HG03108 (cell line): ENCODE measurements around the gene GGA1.
"Not testable (repeated sequence)": the region's sequence is repeated elsewhere in the genome, so short reads cannot be mapped to it uniquely, and the experiment has no call there.

Experiments
- ATAC-seq: cut with Tn5 transposase; IDR thresholded peaks from one replicate; pipeline ENCODE4 v1.9.1; 2021; ENCODE audit warnings: moderate library complexity; ENCODE audit not compliant: unreplicated experiment

GGA1 gene

GRCh38 chr22:37569921-37570660 is 38.5 kb upstream of the GGA1 start:
- no peak for ATAC-seq

GRCh38 chr22:37570661-37570976 is 38.0 kb upstream of the GGA1 start:
- no peak for ATAC-seq

- ATAC-seq, result no peak
These were observed 37.2 kb upstream of the GGA1 start for GRCh38 chr22:37571258-37571991.

GRCh38 chr22:37571992-37572373 is 36.7 kb upstream of the GGA1 start:
- no peak for ATAC-seq

- no peak for ATAC-seq
These were observed 33.1 kb upstream of the GGA1 start for GRCh38 chr22:37575490-37576003.

- ATAC-seq, result no peak
These were observed 30.6 kb upstream of the GGA1 start for GRCh38 chr22:37578002-37578401.

GRCh38 chr22:37581504-37581903 is 27.1 kb upstream of the GGA1 start:
- ATAC-seq, result no peak

- no peak for ATAC-seq
These were observed 26.1 kb upstream of the GGA1 start for GRCh38 chr22:37582526-37582925.

- ATAC-seq, result no peak
These were observed 20.0 kb upstream of the GGA1 start for GRCh38 chr22:37588546-37589215.

- ATAC-seq, result no peak
These were observed 19.0 kb upstream of the GGA1 start for GRCh38 chr22:37589636-37590035.

GRCh38 chr22:37591081-37591480 is 17.6 kb upstream of the GGA1 start:
- ATAC-seq, result not testable (repeated sequence)

- ATAC-seq, result no peak
These were observed 16.7 kb upstream of the GGA1 start for GRCh38 chr22:37591823-37592404.

- no peak for ATAC-seq
These were observed 14.4 kb upstream of the GGA1 start for GRCh38 chr22:37594237-37594636.

- no peak for ATAC-seq
These were observed 9.5 kb upstream of the GGA1 start for GRCh38 chr22:37599153-37599552.

GRCh38 chr22:37601203-37601539 is 7.5 kb upstream of the GGA1 start:
- ATAC-seq, result no peak

- ATAC-seq, result no peak
These were observed 6.8 kb upstream of the GGA1 start for GRCh38 chr22:37601540-37602442.

GRCh38 chr22:37602546-37603277 is 5.9 kb upstream of the GGA1 start:
- not testable (repeated sequence) for ATAC-seq

GRCh38 chr22:37604074-37604473 is 4.6 kb upstream of the GGA1 start:
- ATAC-seq, result no peak

- no peak for ATAC-seq
These were observed 3.8 kb upstream of the GGA1 start for GRCh38 chr22:37604875-37605274.
